ENCODE data around the gene ISL2.

ISL2 gene

DNA sequence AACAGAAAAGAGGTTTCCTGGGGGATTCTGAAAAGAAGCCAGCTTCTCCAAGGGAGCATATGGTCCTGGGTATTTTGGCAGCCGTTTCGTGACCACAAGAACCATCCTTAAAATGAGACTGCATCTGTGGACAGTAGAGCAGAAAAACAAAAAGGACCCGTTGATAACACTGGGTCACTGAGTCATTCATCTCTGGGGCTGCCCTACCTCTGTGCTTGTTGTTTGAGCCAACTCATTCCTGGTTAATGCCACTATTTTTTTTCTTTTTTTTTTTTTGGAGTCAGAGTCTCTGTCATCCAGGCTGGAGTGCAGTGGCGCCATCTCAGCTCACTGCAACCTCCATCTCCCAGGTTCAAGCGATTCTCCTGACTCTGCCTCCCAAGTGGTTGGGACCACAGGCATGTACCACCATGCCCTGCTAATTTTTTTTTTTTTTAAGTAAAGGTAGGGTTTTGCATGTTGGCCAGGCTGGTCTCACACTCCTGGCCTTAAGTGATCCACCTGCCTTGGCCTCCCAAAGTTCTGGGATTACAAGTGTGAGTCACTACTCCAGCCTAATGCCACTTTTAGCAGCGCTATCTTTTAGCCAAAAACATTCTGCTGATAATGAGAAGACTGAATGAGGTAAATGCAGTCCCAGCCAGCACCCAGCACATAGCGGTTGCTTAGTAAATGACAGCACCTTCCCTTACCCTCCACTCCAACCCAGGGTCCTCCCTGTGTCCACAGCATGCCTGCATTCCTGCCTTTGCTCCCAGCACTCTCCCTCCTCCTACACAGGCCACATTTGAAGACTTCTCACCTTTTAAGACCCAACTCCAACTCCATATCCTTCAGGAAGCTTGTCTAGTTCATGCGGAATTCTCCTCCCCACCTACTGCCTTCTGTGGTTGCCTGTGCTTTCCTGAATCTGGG is 9.1 kb upstream of the ISL2 start:
- DNase-seq (ENCODE audit: low spot score) = no peak

DNA sequence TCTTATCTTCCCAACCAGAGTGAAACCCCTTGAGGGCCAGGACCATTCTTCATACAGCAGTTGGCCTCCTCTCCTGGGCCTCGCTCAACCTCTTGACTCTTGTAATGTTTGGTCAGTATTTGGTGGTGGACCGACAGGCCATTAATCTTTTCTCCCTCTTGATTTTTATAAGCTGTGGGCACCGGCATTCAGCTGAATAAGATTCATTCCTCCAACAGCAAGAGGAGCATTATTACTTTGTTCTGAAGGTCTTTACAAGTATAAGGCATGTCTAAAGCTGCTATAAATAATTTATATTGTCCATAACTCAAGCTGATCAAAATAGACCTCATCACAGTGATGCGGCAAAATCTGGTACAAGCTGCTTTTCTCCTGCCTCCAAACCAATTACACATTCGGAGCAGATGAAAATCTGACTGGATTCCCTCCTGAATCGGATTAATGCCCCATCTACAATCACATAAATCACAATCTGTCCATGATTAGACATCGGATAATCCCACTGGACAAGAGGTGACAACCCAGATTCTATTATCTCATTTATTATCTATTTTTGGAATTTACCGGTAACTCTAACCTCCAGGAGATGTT is 8.4 kb upstream of the ISL2 start:
- DNase-seq (ENCODE audit: low spot score) = no peak

DNA sequence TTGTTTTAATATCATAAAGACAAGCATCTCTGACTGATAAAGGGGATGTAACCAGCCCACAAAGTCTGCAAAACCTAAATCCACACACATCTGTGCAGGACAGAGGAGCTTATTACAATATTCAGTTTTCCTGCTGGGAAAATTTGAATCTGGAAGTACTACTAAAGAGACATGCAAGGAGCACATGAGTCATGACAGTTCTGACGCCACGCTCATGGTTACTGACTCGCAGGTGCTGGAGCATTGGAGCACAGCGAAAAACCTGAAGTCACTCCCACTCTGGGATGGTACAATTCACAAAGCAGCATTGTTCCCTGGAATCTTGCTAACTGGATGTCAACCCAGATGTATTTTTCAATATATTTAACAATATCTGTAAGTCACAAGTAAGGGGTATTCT is 7.6 kb upstream of the ISL2 start:
- no peak for DNase-seq (ENCODE audit: low spot score)

DNA sequence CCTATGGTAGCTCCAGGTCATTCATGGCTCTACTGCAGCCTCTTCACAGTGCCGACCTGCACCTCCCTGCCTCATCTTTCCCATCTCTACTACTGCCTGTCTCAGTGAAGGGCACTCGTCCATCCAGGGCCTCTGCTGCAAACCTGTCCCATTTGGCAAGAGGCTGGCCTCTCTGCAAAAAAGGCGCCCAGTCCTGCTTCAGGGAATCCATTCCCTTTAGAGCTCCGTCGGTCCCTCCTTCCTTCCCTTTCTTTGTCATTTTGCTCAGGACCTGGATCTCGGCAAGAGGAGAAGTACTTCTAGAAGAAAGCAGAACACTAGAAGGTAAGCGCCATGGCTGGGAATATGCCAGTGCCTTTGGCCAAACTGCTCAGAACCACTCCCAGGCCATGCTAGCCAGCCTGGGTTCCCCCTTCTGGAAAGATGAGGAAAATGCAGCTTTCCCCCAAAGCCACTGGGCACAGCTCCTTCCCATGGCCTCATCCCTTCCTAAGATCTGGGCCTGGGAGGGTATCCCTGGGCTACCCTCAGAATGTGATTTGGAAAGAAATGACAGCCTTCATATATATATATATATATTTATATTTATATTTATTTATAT is 6.4 kb upstream of the ISL2 start:
- no peak for DNase-seq (ENCODE audit: low spot score)

DNA sequence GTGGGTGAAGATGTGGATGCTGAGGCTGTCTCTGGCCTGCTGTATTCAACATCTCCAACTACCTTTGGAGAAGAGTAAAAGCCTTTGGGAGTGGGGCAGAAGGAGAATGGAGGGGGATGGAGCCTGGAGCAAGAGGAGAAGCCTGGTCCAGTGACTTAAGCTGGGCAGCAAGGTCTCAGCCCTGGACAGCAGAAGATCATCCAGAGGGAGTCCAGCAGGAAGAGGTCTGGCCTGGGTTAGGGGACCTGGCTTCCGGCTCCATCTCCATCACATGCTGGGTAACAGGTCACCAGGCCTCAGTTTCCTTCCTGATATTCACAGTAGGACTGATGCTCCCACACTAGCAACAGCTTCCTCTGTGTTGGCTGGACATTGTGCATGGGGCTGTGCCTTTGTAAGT is 3.8 kb upstream of the ISL2 start:
- no peak for DNase-seq (ENCODE audit: low spot score)

DNA sequence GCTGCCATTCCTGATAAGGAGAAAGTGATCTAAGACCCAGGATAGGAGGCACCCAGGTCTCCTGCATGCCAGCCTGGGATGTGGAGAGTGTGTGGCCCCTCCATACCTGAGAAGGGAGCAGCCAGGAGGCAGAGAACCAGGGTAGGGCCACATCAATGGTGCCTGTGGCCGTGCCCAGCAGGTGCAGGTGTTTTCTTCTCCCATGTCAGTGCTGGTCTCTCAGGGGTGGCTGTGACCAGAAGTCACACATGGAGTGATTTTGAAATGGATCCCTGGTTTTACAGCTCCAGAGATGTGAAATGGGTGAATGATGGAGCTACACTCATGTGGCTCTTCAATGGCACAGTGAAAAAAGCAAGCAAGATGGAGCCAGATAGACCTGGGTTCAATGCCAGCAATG is 3.3 kb upstream of the ISL2 start:
- DNase-seq (ENCODE audit: low spot score) = no peak

DNA sequence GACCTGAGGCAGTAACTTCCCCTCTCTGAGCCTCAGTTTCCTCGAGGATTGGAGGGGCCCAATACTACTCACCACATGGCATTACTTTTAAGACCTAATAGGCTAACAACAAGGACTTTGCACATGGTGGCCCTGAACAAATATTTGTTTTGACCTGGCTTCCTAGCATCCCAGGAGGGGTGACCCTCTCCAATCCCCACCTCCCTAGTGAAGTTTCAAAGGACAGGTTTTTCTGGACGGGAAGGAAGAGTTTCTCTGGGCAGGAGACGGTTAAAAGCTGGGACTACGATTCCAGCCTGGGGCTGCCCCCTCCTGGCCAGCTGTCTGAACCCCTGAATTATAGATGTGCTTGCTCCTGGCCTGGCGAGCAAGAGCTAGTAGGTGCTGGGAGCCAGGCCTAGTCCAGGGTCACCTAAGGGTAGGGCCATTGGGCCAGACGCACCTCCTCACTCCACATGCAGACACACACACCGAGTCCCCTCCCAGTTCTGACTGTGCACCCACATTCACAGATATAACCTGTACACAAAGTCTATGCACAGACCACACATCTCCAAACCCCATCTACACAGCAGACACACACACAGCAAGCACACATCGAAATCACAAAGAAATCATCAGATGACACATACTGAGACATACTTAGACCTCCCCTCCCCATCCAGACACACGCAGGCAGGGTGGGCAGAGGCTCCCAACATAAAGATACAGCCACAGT is 2.7 kb upstream of the ISL2 start:
- no peak for DNase-seq (ENCODE audit: low spot score)

DNA sequence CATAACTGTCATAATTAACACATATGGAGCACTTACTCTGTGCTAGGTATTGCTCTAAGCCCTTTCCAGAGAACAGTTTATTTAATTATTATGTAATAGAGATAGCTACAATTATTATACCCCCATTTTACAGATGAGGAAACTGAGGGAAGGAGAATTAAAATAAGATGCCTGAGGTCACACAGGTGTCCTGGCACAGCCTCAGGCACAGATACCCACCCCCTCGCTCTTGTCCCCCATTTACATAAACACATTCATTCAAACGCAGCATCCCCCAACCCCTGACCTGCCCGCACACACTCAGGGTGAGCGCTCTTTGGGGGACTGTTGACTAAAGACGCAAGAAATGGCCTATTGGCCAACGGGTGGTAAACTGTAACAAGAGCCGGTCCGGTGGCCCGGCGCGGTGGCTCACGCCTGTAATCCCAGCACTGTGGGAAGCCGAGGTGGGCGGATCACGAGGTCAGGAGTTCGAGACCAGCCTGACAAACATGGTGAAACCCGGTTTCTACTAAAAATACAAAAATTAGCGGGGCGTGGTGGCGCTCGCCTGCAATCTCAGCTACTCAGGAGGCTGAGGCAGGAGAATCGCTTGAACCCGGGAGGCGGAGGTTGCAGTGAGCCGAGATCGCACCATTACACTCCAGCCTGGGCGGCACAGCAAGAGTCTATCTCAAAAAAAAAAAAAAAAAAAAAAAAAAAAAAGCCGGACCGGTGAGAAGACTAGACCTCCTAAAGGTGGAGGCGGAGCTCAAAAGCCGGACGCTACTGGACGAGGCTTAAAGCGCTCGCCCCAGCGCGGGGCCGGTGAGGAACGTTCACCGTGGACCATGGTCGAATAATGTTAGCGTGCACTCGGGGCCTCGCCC is 1.9 kb upstream of the ISL2 start:
- no peak for DNase-seq (ENCODE audit: low spot score)

DNA sequence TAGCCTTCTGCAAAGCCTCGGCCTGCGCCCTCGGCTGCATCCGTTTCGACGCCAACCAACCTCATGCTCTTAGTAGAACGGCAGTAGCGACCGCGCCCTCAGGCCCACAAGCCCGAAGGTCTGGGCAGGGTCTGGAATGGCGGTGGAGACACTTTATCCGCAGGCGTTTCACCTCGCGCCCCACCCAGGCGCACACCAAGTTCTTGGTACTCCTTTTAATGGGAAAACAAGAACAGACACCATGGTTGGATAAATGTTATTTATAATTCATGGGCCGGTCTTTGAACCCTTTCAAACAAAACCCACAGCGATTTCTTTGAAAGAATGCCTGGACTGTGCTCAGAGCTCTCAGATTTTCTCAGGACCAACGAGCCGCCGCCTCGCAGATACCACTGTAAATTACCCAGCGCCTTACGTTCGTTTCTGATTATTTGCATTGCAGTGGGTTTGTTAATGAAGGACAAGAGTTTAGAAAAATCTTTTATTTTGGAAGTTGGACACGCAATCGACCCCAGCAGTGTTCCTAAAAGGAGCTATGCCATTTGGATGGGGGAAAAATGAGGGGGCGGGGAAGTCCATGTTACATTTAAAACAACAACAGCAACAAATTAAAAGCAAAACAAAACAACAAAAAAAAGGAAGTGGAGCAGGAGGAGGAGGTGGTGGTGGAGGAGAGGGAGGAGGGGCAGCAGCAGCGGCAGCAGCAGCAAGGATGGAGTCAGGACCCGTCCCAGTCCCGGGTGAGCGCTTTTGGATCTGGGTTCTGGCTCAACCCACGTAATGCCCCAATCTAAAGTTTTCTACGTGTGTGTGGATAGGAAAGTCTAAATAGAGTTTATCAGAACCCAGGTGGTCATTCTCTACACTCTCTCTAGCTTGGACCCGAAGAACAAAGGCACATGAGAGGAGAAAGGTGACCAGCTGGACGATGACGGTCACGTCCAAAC is 993 bp upstream of the ISL2 start:
- DNase-seq (ENCODE audit: low spot score) = no peak

DNA sequence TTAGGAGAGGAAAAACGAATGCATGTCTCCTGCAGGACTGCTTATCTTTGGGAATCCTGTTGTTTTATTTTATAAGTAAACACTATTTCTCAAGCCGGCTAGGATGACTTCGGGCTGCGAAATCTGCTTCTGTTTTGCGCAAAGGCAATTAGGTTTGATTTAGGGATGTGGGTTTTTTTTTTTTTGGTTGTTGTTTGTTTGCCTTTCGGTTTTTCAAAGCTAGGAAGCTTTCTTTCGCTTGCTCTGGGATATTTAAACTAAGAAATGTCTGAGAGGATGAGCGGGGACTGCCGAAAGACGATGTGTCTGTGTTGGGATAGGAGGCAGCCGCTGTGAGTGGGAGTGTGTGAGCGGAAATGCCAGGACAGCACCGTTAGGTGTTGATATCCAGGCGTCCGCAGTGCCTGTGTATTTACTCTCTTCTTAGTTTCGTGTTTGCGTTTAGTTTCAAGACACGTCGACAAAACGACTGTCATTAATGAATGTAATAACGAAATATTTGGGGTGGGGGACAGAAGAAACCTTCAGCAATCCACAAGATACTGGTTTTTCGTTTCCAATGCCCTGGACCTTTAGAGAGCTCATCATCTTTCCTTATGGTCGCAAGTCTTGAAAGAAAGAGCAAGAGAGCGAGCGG is 604 bp downstream of the ISL2 start:
- DNase-seq (ENCODE audit: low spot score) = no peak

DNA sequence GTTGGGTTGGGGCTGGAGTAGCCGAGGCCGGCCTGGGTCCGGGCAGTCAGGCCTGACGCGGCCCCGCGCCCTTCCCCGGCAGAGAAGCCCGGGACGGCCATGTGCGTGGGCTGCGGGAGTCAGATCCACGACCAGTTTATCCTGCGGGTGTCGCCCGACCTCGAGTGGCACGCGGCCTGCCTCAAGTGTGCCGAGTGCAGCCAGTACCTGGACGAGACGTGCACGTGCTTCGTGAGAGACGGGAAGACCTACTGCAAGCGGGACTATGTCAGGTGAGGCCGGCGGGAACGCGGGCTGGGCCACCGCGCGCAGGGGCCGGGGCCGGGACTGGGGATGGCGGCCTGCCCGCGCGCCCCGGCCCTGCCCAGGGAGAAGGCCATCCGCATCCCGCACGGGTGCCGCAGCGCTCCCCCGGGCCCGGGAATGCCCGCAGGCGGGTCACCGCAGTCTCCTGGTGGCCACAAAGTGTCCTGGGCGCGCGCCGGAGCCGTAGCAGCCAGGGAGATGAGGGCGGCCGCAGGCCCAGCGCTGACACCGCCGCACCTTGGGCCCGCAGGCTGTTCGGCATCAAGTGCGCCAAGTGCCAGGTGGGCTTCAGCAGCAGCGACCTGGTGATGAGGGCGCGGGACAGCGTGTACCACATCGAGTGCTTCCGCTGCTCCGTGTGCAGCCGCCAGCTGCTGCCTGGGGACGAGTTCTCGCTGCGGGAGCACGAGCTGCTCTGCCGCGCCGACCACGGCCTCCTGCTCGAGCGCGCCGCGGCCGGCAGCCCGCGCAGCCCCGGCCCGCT is 1.3 kb downstream of the ISL2 start:
- DNase-seq (ENCODE audit: low spot score) = no peak

DNA sequence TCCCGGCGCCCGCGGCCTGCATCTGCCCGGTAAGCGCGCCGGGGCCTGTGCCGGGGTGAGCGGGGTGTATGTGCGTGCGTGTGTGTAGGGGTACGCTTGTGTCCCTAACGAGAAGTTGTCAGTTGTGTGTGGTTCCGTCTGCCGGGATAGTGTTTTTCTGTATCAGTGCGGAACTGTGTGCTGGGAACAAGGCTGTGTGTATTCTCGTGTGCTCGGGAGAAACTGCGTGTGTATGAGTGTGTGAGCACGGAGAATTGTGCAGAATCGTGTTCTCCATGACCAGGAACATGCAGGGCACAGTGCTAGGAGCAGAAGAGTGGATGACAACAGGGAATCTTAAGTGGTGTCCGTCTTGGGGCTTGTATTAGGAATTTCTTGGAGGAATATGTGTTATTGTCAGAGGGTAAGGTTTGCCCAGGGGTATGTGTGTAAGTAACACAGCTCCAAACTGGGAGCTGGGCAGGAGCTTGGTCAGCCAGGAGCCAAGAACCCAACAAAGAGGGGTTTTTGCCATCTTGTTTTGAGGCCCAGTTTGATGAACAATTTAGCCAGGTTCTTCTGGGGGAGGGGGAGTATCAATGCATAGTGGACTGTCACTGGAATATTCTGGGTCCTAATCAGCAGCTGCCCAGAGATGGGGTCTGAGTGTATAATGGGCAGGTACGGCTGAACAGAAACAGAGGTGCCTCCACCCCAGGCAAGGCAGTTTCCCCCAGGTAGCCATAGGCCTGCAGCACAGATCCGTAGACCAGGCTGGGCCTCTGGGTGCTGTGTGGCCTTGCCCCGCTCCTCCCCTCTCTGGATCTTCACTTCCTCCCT is 2.1 kb downstream of the ISL2 start:
- no peak for DNase-seq (ENCODE audit: low spot score)

DNA sequence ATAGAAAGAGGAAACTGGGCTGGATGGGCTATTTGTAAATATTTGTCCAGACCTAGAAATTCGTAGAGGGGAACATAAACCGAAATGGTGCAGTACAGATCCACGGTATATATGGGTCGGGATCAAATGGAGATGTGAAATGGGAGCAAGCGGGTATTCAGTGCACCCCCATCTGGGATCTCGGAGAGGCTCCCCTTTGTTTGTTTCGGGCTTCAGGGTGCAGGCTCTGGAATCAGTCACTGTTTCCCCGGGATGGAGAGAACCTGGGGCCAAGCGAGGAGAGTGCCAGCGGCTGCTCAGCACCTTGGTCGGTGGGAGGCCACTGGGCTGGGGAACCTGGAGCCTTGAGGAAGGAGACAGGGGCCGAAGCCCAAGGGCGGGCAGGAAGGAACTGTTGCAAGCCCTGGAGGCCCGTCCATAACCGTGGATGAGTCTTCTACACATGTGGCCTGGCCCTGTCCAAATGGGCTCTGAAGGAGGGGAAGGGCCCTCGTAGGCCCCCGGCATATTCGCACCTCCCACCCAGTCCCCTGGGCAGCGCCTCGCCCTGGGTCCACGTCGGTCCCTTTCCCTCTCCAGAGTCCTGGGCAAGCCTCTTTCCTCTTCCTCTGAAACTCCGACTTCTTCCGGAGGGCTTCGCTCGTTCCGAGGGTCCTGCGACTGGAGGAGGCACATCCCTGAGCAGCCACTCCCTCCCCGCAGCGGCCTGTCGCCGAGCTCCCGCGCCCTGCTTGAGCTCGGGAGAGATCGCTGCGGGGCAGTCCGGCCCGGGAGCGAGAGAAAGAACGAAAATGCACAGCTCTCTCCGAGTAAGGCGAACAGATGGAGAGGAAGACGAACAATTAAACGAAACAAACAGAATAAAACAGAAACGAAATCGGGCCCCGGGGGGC is 3.0 kb downstream of the ISL2 start:
- no peak for DNase-seq (ENCODE audit: low spot score)

DNA sequence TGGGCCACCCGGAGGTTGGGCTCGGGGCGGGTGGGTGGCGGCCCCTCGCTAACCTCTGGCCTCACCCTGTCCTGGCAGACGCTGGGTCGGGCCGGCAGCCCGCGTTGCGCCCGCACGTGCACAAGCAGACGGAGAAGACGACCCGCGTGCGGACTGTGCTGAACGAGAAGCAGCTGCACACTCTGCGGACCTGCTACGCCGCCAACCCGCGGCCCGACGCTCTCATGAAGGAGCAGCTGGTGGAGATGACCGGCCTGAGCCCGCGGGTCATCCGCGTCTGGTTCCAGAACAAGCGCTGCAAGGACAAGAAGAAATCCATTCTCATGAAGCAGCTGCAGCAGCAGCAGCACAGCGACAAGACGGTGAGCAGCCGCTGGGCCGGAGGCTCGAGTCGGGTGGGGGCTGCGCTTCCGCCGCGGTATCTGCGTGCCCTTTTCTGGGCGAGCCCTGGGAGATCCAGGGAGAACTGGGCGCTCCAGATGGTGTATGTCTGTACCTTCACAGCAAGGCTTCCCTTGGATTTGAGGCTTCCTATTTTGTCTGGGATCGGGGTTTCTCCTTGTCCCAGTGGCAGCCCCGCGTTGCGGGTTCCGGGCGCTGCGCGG is 3.7 kb downstream of the ISL2 start:
- DNase-seq (ENCODE audit: low spot score) = no peak

DNA sequence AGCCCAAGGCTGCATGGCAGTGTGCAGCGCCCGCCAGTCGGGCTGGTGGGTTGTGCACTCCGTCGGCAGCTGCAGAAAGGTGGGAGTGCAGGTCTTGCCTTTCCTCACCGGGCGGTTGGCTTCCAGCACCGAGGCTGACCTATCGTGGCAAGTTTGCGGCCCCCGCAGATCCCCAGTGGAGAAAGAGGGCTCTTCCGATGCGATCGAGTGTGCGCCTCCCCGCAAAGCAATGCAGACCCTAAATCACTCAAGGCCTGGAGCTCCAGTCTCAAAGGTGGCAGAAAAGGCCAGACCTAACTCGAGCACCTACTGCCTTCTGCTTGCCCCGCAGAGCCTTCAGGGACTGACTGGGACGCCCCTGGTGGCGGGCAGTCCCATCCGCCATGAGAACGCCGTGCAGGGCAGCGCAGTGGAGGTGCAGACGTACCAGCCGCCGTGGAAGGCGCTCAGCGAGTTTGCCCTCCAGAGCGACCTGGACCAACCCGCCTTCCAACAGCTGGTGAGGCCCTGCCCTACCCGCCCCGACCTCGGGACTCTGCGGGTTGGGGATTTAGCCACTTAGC is 4.3 kb downstream of the ISL2 start:
- DNase-seq (ENCODE audit: low spot score) = peak; percentile 60

DNA sequence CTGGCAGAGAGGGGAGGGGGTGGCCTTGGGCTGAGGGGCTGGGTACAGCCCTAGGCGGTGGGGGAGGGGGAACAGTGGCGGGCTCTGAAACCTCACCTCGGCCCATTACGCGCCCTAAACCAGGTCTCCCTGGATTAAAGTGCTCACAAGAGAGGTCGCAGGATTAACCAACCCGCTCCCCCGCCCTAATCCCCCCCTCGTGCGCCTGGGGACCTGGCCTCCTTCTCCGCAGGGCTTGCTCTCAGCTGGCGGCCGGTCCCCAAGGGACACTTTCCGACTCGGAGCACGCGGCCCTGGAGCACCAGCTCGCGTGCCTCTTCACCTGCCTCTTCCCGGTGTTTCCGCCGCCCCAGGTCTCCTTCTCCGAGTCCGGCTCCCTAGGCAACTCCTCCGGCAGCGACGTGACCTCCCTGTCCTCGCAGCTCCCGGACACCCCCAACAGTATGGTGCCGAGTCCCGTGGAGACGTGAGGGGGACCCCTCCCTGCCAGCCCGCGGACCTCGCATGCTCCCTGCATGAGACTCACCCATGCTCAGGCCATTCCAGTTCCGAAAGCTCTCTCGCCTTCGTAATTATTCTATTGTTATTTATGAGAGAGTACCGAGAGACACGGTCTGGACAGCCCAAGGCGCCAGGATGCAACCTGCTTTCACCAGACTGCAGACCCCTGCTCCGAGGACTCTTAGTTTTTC is 4.9 kb downstream of the ISL2 start:
- no peak for DNase-seq (ENCODE audit: low spot score)
